Neural cell (in vitro differentiated cells): Measurements from ENCODE around the gene RPRML. TPM values are rescaled to one million over a fixed set of nuclear protein-coding genes. Genes with fewer than 3 reads are reported as not detected.

Experiments
- H2AFZ ChIP-seq: fragments of 200-600, 300-800 bp; sonication (generic), shearing (Covaris generic); 2 replicates; pipeline ENCODE4 v1.6.0; 2014; ENCODE audit warnings: low read depth, mild to moderate bottlenecking, antibody characterized with exemption, low read length, moderate library complexity
- H3F3A ChIP-seq: fragments of 200-600 bp; shearing (Covaris generic); 2 replicates; pipeline ENCODE4 v1.6.1; 2016; ENCODE audit warnings: mild to moderate bottlenecking, moderate library complexity, mixed read lengths, antibody characterized with exemption, low read length; ENCODE audit not compliant: insufficient read depth, poor library complexity, severe bottlenecking
- H3K27ac ChIP-seq: fragments of 200-600, 300-800 bp; sonication (generic), shearing (Covaris generic); 2 replicates; pipeline ENCODE4 v1.5.1; 2014; ENCODE audit warnings: mild to moderate bottlenecking, low read length, moderate library complexity
- H3K27me3 ChIP-seq: fragments of 300-800, 200-600 bp; sonication (generic), shearing (Covaris generic); 2 replicates; pipeline ENCODE4 v1.6.0; 2014; ENCODE audit warnings: mild to moderate bottlenecking, low read depth, low read length, moderate library complexity; ENCODE audit not compliant: insufficient read depth
- H3K36me3 ChIP-seq: fragments of 300-800, 200-600 bp; sonication (generic), shearing (Covaris generic); 2 replicates; pipeline ENCODE4 v1.5.1; 2014; ENCODE audit warnings: mild to moderate bottlenecking, antibody characterized with exemption, low read length, moderate library complexity; ENCODE audit not compliant: insufficient read depth
- H3K4me2 ChIP-seq: fragments of 300-800, 200-600 bp; sonication (generic), shearing (Covaris generic); 2 replicates; pipeline ENCODE4 v1.6.0; 2014; ENCODE audit warnings: mild to moderate bottlenecking, low read length
- H3K4me3 ChIP-seq: fragments of 300-800, 200-600 bp; sonication (generic), shearing (Covaris generic); 2 replicates; pipeline ENCODE4 v1.5.1; 2014; ENCODE audit warnings: mild to moderate bottlenecking, low read length, moderate library complexity
- H3K79me2 ChIP-seq: fragments of 200-600 bp; shearing (Covaris generic); replicated peaks from 2 replicates; pipeline ENCODE4 v1.6.0; 2014; ENCODE audit warnings: mild to moderate bottlenecking, low read length, moderate library complexity; ENCODE audit not compliant: insufficient read depth
- H3K9ac ChIP-seq: fragments of 300-800, 200-600 bp; sonication (generic), shearing (Covaris generic); 2 replicates; pipeline ENCODE4 v1.6.1; 2016; ENCODE audit warnings: mild to moderate bottlenecking, low read length, mixed read lengths
- H3K9me2 ChIP-seq: fragments of 200-600 bp; shearing (Covaris generic); 2 replicates; pipeline ENCODE4 v1.6.1; 2016; ENCODE audit warnings: mild to moderate bottlenecking, low read length, mixed read lengths; ENCODE audit not compliant: insufficient read depth
- H3K9me3 ChIP-seq: fragments of 200-600, 300-800 bp; sonication (generic), shearing (Covaris generic); 2 replicates; pipeline ENCODE4 v1.6.1; 2016; ENCODE audit warnings: mild to moderate bottlenecking, mixed run types, low read length, moderate library complexity, mixed read lengths
- H4K20me1 ChIP-seq: fragments of 200-600 bp; shearing (Covaris generic); 2 replicates; pipeline ENCODE4 v1.6.1; 2016; ENCODE audit warnings: mild to moderate bottlenecking, mixed run types; ENCODE audit not compliant: insufficient read depth
- CTCF ChIP-seq: fragments of 450-650 bp; IDR thresholded peaks from 2 replicates; pipeline ENCODE4 v1.5.1; 2014; ENCODE audit warnings: antibody characterized with exemption, mild to moderate bottlenecking, moderate library complexity; ENCODE audit not compliant: poor library complexity, severe bottlenecking
- EP300 ChIP-seq: fragments of 450-650 bp; conservative IDR thresholded peaks from 2 replicates; pipeline ENCODE4 v1.6.1; 2014; ENCODE audit warnings: antibody characterized with exemption, mild to moderate bottlenecking, moderate library complexity; ENCODE audit not compliant: poor library complexity, severe bottlenecking
- EZH2 ChIP-seq: fragments of 200-600, 300-800 bp; shearing (Covaris generic), sonication (generic); IDR thresholded peaks from 2 replicates; pipeline ENCODE4 v1.6.1; 2014; ENCODE audit warnings: antibody characterized with exemption, low read length, borderline replicate concordance, mild to moderate bottlenecking; ENCODE audit not compliant: insufficient read depth, poor library complexity, severe bottlenecking
- MXI1 ChIP-seq: fragments of 450-650 bp; conservative IDR thresholded peaks from 2 replicates; pipeline ENCODE4 v1.6.1; 2014; ENCODE audit warnings: antibody characterized with exemption, mild to moderate bottlenecking; ENCODE audit not compliant: poor library complexity, severe bottlenecking
- POLR2AphosphoS5 ChIP-seq: IDR thresholded peaks from 2 replicates; pipeline ENCODE4 v1.6.1; 2012
- RAD21 ChIP-seq: fragments of 450-650 bp; conservative IDR thresholded peaks from 2 replicates; pipeline ENCODE4 v1.6.1; 2014; ENCODE audit warnings: antibody characterized with exemption, mild to moderate bottlenecking, moderate library complexity
- SMC3 ChIP-seq: fragments of 450-650 bp; conservative IDR thresholded peaks from 2 replicates; pipeline ENCODE4 v1.6.1; 2014; ENCODE audit warnings: antibody characterized with exemption, mild to moderate bottlenecking, moderate library complexity; ENCODE audit not compliant: poor library complexity
- TAF1 ChIP-seq: IDR thresholded peaks from 2 replicates; pipeline ENCODE4 v1.6.1; 2012; ENCODE audit warnings: low read depth
- polyA plus RNA-seq: library from polyadenylated mRNA; depleted of rRNA; stranded (reverse); fragments of >200 nt; gene quantifications from 2 replicates; pipeline ENCODE4 v1.2.3, GENCODE V29; 2014
- TF ChIP-seq, protein P1 (sequence below): IDR thresholded peaks from 2 replicates; pipeline ENCODE4 v1.6.1; 2012; ENCODE audit warnings: borderline replicate concordance

RPRML gene
- polyA plus RNA-seq, 1 donor from 2014 or later: 4.7 TPM

DNA sequence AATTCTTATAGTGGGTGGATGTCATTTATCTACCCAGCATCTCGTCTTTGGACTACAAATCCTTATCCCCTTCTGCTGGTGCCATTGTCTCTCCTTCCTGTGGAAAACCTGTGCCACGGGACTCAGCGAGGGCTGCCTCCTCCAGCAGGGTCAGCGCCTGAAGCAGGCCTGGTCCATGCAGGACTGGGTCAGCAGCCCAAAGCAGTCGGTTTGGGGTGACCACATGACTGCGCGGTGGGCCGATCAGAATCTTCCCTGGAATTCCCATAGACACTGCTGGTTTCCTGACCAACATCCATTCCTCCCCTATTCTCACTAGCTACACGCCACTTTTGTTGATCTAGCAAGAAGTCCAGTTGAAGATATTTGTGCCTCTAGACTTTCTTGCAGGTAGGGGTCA, 26.9 kb downstream of the RPRML start:
- Histone ChIP-seq H3K27me3 (no peaks in the 10 kb centered on the region), H3K27ac (no peak overlapping the region), H2AFZ (no peak overlapping the region), H3K4me3 (no peak overlapping the region), H3K9me3 (no peaks in the 10 kb centered on the region), H3K4me2 (no peak overlapping the region), H3K36me3 (no peaks in the 10 kb centered on the region), H3K9me2 (no peaks in the 10 kb centered on the region), H4K20me1 (no peaks in the 10 kb centered on the region), H3K9ac (no peak overlapping the region), H3F3A (no peaks in the 10 kb centered on the region), H3K79me2 (no peaks in the 10 kb centered on the region)
- TF ChIP-seq TAF1 (no peak), EZH2 (no peak), RAD21 (no peak), CTCF (no peak), MXI1 (no peak), SMC3 (no peak), EP300 (no peak), POLR2AphosphoS5 (no peak)
- TF ChIP-seq, protein P1, sequence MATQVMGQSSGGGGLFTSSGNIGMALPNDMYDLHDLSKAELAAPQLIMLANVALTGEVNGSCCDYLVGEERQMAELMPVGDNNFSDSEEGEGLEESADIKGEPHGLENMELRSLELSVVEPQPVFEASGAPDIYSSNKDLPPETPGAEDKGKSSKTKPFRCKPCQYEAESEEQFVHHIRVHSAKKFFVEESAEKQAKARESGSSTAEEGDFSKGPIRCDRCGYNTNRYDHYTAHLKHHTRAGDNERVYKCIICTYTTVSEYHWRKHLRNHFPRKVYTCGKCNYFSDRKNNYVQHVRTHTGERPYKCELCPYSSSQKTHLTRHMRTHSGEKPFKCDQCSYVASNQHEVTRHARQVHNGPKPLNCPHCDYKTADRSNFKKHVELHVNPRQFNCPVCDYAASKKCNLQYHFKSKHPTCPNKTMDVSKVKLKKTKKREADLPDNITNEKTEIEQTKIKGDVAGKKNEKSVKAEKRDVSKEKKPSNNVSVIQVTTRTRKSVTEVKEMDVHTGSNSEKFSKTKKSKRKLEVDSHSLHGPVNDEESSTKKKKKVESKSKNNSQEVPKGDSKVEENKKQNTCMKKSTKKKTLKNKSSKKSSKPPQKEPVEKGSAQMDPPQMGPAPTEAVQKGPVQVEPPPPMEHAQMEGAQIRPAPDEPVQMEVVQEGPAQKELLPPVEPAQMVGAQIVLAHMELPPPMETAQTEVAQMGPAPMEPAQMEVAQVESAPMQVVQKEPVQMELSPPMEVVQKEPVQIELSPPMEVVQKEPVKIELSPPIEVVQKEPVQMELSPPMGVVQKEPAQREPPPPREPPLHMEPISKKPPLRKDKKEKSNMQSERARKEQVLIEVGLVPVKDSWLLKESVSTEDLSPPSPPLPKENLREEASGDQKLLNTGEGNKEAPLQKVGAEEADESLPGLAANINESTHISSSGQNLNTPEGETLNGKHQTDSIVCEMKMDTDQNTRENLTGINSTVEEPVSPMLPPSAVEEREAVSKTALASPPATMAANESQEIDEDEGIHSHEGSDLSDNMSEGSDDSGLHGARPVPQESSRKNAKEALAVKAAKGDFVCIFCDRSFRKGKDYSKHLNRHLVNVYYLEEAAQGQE: no peak

DNA sequence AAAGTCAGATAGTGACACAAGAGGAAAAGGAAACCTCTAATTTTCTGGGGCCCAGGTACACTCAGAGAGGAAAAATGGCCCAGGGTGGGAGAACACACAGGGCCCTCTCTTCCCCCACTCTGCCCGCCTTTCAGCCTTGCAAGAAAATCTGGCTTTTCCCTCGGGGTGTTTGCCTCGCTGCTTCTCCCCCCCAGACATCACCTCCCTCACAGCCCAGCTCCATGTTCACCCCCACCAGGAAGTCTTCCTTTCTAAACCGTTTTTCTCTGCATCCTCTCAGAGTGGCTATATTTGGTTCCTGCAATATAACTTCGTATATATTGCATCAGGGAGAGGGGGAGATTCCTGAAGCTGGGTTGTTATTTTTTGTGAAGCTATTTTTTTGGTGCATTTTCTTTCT, 27.3 kb downstream of the RPRML start:
- Histone ChIP-seq H3F3A (no peaks in the 10 kb centered on the region), H4K20me1 (no peaks in the 10 kb centered on the region), H3K9me3 (no peaks in the 10 kb centered on the region), H3K79me2 (no peaks in the 10 kb centered on the region), H3K4me2 (no peak overlapping the region), H3K9me2 (no peaks in the 10 kb centered on the region), H3K4me3 (no peak overlapping the region), H3K27ac (no peak overlapping the region), H3K27me3 (no peaks in the 10 kb centered on the region), H2AFZ (no peak overlapping the region), H3K9ac (no peak overlapping the region), H3K36me3 (no peaks in the 10 kb centered on the region)
- no peak for TF ChIP-seq EZH2
